Epithelial cell of proximal tubule (primary cell): ENCODE measurements around the gene HMGCLL1. TPM values are rescaled to one million over a fixed set of nuclear protein-coding genes. Genes with fewer than 3 reads are reported as not detected.

Experiments
- DNase-seq: peaks from one replicate; pipeline ENCODE4 v3.0.0-alpha.2; 2011; ENCODE audit warnings: low read depth
- H3K4me3 ChIP-seq: 2 replicates; pipeline ENCODE4 v1.5.1; 2011; ENCODE audit warnings: low read depth, mild to moderate bottlenecking, low read length
- CTCF ChIP-seq: conservative IDR thresholded peaks from 2 replicates; pipeline ENCODE4 v1.5.1; 2012; ENCODE audit warnings: low read depth, mild to moderate bottlenecking, low read length
- total RNA-seq: library from RNA; depleted of rRNA; stranded (reverse); fragments of >200 nt; gene quantifications from 2 replicates; pipeline ENCODE4 v1.2.3, GENCODE V29; 2015

HMGCLL1 gene
- total RNA-seq, 1 donor from 2014 or later, result 0.06 TPM

GRCh38 chr6:55541024-55541423 lies 38.0 kb downstream of the HMGCLL1 start:
- H3K4me3 ChIP-seq, result no peak overlapping the region
- no peak for DNase-seq
- TF ChIP-seq CTCF, result no peak

- DNase-seq, result no peak
- TF ChIP-seq CTCF, result no peak
- H3K4me3 ChIP-seq, result no peak overlapping the region
Measured at GRCh38 chr6:55536391-55536956, 42.5 kb downstream of the HMGCLL1 start.

- no peak overlapping the region for H3K4me3 ChIP-seq
- no peak for DNase-seq
- no peak for TF ChIP-seq CTCF
Measured at GRCh38 chr6:55531496-55531895, 47.5 kb downstream of the HMGCLL1 start.

- H3K4me3 ChIP-seq, result no peak overlapping the region
- no peak for DNase-seq
- TF ChIP-seq CTCF, result no peak
Measured at GRCh38 chr6:55530931-55531330, 48.1 kb downstream of the HMGCLL1 start.

GRCh38 chr6:55528624-55529023 lies 50.4 kb downstream of the HMGCLL1 start:
- H3K4me3 ChIP-seq, result no peak overlapping the region
- peak; percentile 30 for DNase-seq
- TF ChIP-seq CTCF, result peak; percentile 66

GRCh38 chr6:55524441-55524840 lies 54.6 kb downstream of the HMGCLL1 start:
- TF ChIP-seq CTCF, result no peak
- H3K4me3 ChIP-seq, result no peak overlapping the region
- DNase-seq, result no peak

- no peak for TF ChIP-seq CTCF
- H3K4me3 ChIP-seq, result no peak overlapping the region
- DNase-seq, result no peak
Measured at GRCh38 chr6:55518529-55519060, 60.4 kb downstream of the HMGCLL1 start.
